SK-N-SH (cell line): ENCODE data around the gene COL5A1. TPM values are rescaled to one million over a fixed set of nuclear protein-coding genes. Genes with fewer than 3 reads are reported as not detected.

Experiments used
- CTCF ChIA-PET: fragments of 300-600, 350-600 bp; formaldehyde crosslinking; extraction: SDS; loops from one replicate; lab custom pipeline; 2021; lab: Yijun Ruan, JAX
- POLR2A ChIA-PET: fragments of 350-600 bp; sonication (Branson Sonifier 250); formaldehyde crosslinking; extraction: SDS; loops from one replicate; lab custom pipeline; 2020; ENCODE audit warnings: antibody characterized with exemption, inconsistent platforms; lab: Yijun Ruan, JAX
- DNase-seq: peaks from one replicate; pipeline ENCODE4 v3.0.0; 2012
- H2AFZ ChIP-seq: fragments of 200-600 bp; sonication (generic); 2 replicates; pipeline ENCODE4 v1.8.1; 2016; ENCODE audit warnings: antibody characterized with exemption, mild to moderate bottlenecking, low read depth
- H3F3A ChIP-seq: fragments of 200-600 bp; sonication (generic); replicated peaks from 2 replicates; pipeline ENCODE3; 2016; ENCODE audit warnings: antibody characterized with exemption, mild to moderate bottlenecking; ENCODE audit not compliant: insufficient read depth
- H3K27ac ChIP-seq, 2 experiments: fragments of 200-500 bp in 1 of 2; fragments of 200-600 bp in 1 of 2; sonication (Bioruptor generic) in 1 of 2; sonication (generic), shearing (Covaris generic) in 1 of 2; 2 replicates each; pipeline versions ENCODE4 v1.5.1 to v1.6.1; 2014 to 2016; ENCODE audit warnings: low read depth in 2 of 2, inconsistent platforms in 1 of 2, low read length in 1 of 2, mild to moderate bottlenecking in 1 of 2, mixed read lengths in 1 of 2
- H3K27me3 ChIP-seq: fragments of 200-600 bp; sonication (generic), shearing (Covaris generic); 2 replicates; pipeline ENCODE4 v1.6.1; 2016; ENCODE audit warnings: mixed run types; ENCODE audit not compliant: insufficient read depth
- H3K36me3 ChIP-seq, 2 experiments: fragments of 200-500 bp in 1 of 2; fragments of 200-600 bp in 1 of 2; sonication (Bioruptor generic) in 1 of 2; sonication (generic) in 1 of 2; replicated peaks in 1 of 2; 2 replicates each; pipeline versions ENCODE3 to v1.5.1; 2014 to 2016; ENCODE audit warnings: low read length in 1 of 2, mild to moderate bottlenecking in 1 of 2; ENCODE audit not compliant: insufficient read depth in 2 of 2, control insufficient read depth in 1 of 2
- H3K4me1 ChIP-seq, 2 experiments: fragments of 200-500 bp in 1 of 2; fragments of 200-600 bp in 1 of 2; sonication (Bioruptor generic) in 1 of 2; sonication (generic), shearing (Covaris generic) in 1 of 2; 2 replicates each; pipeline versions ENCODE4 v1.5.1 to v1.6.1; 2014 to 2016; ENCODE audit warnings: low read depth in 1 of 2, low read length in 1 of 2, mixed run types in 1 of 2; ENCODE audit not compliant: insufficient read depth in 2 of 2, control insufficient read depth in 1 of 2
- H3K4me2 ChIP-seq: fragments of 200-600 bp; sonication (generic), shearing (Covaris generic); 2 replicates; pipeline ENCODE4 v1.6.1; 2017; ENCODE audit warnings: mixed run types
- H3K4me3 ChIP-seq, 2 experiments: fragments of 200-500 bp in 1 of 2; fragments of 200-600 bp in 1 of 2; sonication (Bioruptor generic) in 1 of 2; sonication (generic), shearing (Covaris generic) in 1 of 2; 2 replicates each; pipeline versions ENCODE4 v1.5.1 to v1.8.1; 2014 to 2016; ENCODE audit warnings: low read depth in 2 of 2, inconsistent platforms in 1 of 2, low read length in 1 of 2, mild to moderate bottlenecking in 1 of 2, mixed read lengths in 1 of 2, moderate library complexity in 1 of 2
- H3K79me2 ChIP-seq: fragments of 200-600 bp; sonication (generic); 2 replicates; pipeline ENCODE4 v1.8.1; 2017; ENCODE audit warnings: mild to moderate bottlenecking; ENCODE audit not compliant: insufficient read depth
- H3K9ac ChIP-seq: fragments of 200-600 bp; sonication (generic); 2 replicates; pipeline ENCODE4 v1.6.1; 2017; ENCODE audit warnings: mixed run types
- H3K9me2 ChIP-seq: fragments of 200-600 bp; sonication (generic); 2 replicates; pipeline ENCODE4 v1.6.1; 2017; ENCODE audit warnings: mixed run types
- H3K9me3 ChIP-seq: fragments of 200-600 bp; sonication (generic); 2 replicates; pipeline ENCODE4 v1.6.1; 2017; ENCODE audit warnings: mixed run types, mild to moderate bottlenecking, moderate library complexity
- H4K20me1 ChIP-seq: fragments of 200-600 bp; sonication (generic); 2 replicates; pipeline ENCODE4 v1.6.1; 2017; ENCODE audit warnings: mild to moderate bottlenecking, mixed run types; ENCODE audit not compliant: insufficient read depth
- CHD2 ChIP-seq: fragments of 150-350 bp; IDR thresholded peaks from 2 replicates; pipeline ENCODE4 v1.6.1; 2018; ENCODE audit warnings: low read length; ENCODE audit not compliant: partially characterized antibody
- EZH2phosphoT487 ChIP-seq: fragments of 200-600 bp; sonication (generic); IDR thresholded peaks from 2 replicates; pipeline ENCODE4 v1.6.1; 2017; ENCODE audit warnings: low read depth, mixed run types, mild to moderate bottlenecking, antibody characterized with exemption, moderate library complexity, borderline replicate concordance
- FOSL2 ChIP-seq: IDR thresholded peaks from 2 replicates; pipeline ENCODE4 v1.4.0; 2012; ENCODE audit warnings: low read depth, mild to moderate bottlenecking, moderate library complexity, borderline replicate concordance
- FOXM1 ChIP-seq: IDR thresholded peaks from 2 replicates; pipeline ENCODE4 v1.4.0; 2012; ENCODE audit warnings: low read depth, mild to moderate bottlenecking
- GABPA ChIP-seq: IDR thresholded peaks from 2 replicates; pipeline ENCODE4 v1.4.0; 2012; ENCODE audit warnings: low read depth, mild to moderate bottlenecking
- GATA2 ChIP-seq: sonication (generic); formaldehyde crosslinking; IDR thresholded peaks from 2 replicates; pipeline ENCODE4 v1.5.0; 2020; ENCODE audit warnings: mild to moderate bottlenecking, missing genetic modification reagents
- JUND ChIP-seq: IDR thresholded peaks from 2 replicates; pipeline ENCODE4 v1.4.0; 2012
- MEF2A ChIP-seq: IDR thresholded peaks from 2 replicates; pipeline ENCODE4 v1.4.0; 2012; ENCODE audit warnings: low read depth, borderline replicate concordance
- MXI1 ChIP-seq: IDR thresholded peaks from 2 replicates; pipeline ENCODE4 v1.6.1; 2012; ENCODE audit warnings: mild to moderate bottlenecking, low read depth, low read length, improper control_type of control experiment
- PBX3 ChIP-seq: IDR thresholded peaks from 2 replicates; pipeline ENCODE4; 2012
- POLR2AphosphoS5 ChIP-seq: IDR thresholded peaks from 2 replicates; pipeline ENCODE4 v1.6.1; 2012; ENCODE audit warnings: low read depth, low read length
- RCOR1 ChIP-seq: fragments of 150-350 bp; IDR thresholded peaks from 2 replicates; pipeline ENCODE4 v1.6.1; 2017; ENCODE audit warnings: antibody characterized with exemption, low read length
- RFX5 ChIP-seq: IDR thresholded peaks from 2 replicates; pipeline ENCODE4 v1.6.1; 2012; ENCODE audit warnings: mild to moderate bottlenecking, improper control_type of control experiment, low read length
- SIN3A ChIP-seq: IDR thresholded peaks from 2 replicates; pipeline ENCODE4 v1.6.1; 2012; ENCODE audit warnings: low read depth, mild to moderate bottlenecking, low read length, moderate library complexity, borderline replicate concordance
- SMC3 ChIP-seq: IDR thresholded peaks from 2 replicates; pipeline ENCODE4 v1.6.1; 2012; ENCODE audit warnings: low read depth, low read length, improper control_type of control experiment
- TAF1 ChIP-seq: IDR thresholded peaks from 2 replicates; pipeline ENCODE4 v1.6.1; 2012; ENCODE audit warnings: low read depth, mild to moderate bottlenecking, low read length, moderate library complexity, borderline replicate concordance
- TCF12 ChIP-seq: IDR thresholded peaks from 2 replicates; pipeline ENCODE4 v1.4.0; 2012
- YY1 ChIP-seq: IDR thresholded peaks from 2 replicates; pipeline ENCODE4 v1.4.0; 2012; ENCODE audit warnings: low read depth, mild to moderate bottlenecking
- WGBS: methylation state at CpG from one replicate; pipeline ENCODE4 v1.1.6; 2017; ENCODE audit warnings: low lambda C conversion rate; 5-methylcytosine and 5-hydroxymethylcytosine counted together
- polyA plus RNA-seq, 3 experiments: library from polyadenylated mRNA; depleted of rRNA; stranded (reverse); fragments of >200 nt; gene quantifications; 2 replicates each; pipeline ENCODE4 v1.2.3, GENCODE V29; 2012
- TF ChIP-seq, protein P1 (sequence below): IDR thresholded peaks from 2 replicates; pipeline ENCODE4 v1.6.1; 2012; ENCODE audit warnings: mild to moderate bottlenecking, low read depth, low read length, moderate library complexity

The COL5A1 gene
- polyA plus RNA-seq, 1 of the 3 experiments (the other 2 are of a cell fraction) = 73.8 TPM

- TF ChIP-seq, protein P1, sequence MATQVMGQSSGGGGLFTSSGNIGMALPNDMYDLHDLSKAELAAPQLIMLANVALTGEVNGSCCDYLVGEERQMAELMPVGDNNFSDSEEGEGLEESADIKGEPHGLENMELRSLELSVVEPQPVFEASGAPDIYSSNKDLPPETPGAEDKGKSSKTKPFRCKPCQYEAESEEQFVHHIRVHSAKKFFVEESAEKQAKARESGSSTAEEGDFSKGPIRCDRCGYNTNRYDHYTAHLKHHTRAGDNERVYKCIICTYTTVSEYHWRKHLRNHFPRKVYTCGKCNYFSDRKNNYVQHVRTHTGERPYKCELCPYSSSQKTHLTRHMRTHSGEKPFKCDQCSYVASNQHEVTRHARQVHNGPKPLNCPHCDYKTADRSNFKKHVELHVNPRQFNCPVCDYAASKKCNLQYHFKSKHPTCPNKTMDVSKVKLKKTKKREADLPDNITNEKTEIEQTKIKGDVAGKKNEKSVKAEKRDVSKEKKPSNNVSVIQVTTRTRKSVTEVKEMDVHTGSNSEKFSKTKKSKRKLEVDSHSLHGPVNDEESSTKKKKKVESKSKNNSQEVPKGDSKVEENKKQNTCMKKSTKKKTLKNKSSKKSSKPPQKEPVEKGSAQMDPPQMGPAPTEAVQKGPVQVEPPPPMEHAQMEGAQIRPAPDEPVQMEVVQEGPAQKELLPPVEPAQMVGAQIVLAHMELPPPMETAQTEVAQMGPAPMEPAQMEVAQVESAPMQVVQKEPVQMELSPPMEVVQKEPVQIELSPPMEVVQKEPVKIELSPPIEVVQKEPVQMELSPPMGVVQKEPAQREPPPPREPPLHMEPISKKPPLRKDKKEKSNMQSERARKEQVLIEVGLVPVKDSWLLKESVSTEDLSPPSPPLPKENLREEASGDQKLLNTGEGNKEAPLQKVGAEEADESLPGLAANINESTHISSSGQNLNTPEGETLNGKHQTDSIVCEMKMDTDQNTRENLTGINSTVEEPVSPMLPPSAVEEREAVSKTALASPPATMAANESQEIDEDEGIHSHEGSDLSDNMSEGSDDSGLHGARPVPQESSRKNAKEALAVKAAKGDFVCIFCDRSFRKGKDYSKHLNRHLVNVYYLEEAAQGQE = no peak
- TF ChIP-seq TAF1 (no peak), YY1 (no peak), FOXM1 (no peak)
Measured at GRCh38 chr9:134824583-134824982, 183.0 kb downstream of the COL5A1 start (continued).

GRCh38 chr9:134825025-134825424 is 183.4 kb downstream of the COL5A1 start:
- Histone ChIP-seq H3K4me3 (no peak overlapping the region), H3K9ac (no peak overlapping the region), H2AFZ (no peak overlapping the region), H3K27ac (no peak overlapping the region), H3K4me1 (no peaks in the 10 kb centered on the region), H3K9me3 (no peaks in the 10 kb centered on the region), H4K20me1 (peaks cover 24% of the 10 kb centered on the region; the same call in 1 of the 2 replicates), H3K36me3 (peaks cover 20 to 52% of the 10 kb centered on the region in 2 experiments), H3K79me2 (no peaks in the 10 kb centered on the region), H3F3A (peaks cover 2% of the 10 kb centered on the region), H3K4me2 (no peak overlapping the region), H3K27me3 (no peaks in the 10 kb centered on the region), H3K9me2 (no peaks in the 10 kb centered on the region)
- no peak for TF ChIP-seq GABPA
- no peak for TF ChIP-seq FOSL2
- TF ChIP-seq TCF12 = no peak
- TF ChIP-seq GATA2 = no peak
- no peak for TF ChIP-seq FOXM1
- TF ChIP-seq RCOR1 = no peak
- TF ChIP-seq TAF1 = no peak
- TF ChIP-seq JUND = no peak
- no peak for TF ChIP-seq SIN3A
- TF ChIP-seq CHD2 = no peak
- no peak for TF ChIP-seq SMC3
- no peak for TF ChIP-seq MXI1
- TF ChIP-seq EZH2phosphoT487 = no peak
- no peak for TF ChIP-seq POLR2AphosphoS5
- no peak for TF ChIP-seq MEF2A
- TF ChIP-seq PBX3 = no peak
- no peak for TF ChIP-seq RFX5
- DNase-seq = no peak
- CTCF ChIA-PET = interaction anchor here (0.6 kb wide), 1 partner anchor 25 kb away, joined by 3 read pairs; no protein-coding TSS in a partner anchor
- POLR2A ChIA-PET = no interaction called here
- WGBS = 88% methylated on average over 9 of the region's 10 CpGs
